ENCODE results near the gene CHD5. TPM values are rescaled to one million over a fixed set of nuclear protein-coding genes. Genes with fewer than 3 reads are reported as not detected.
"Not testable (repeated sequence)": the region's sequence is repeated elsewhere in the genome, so short reads cannot be mapped to it uniquely, and the experiment has no call there.

Gene CHD5
- polyA plus RNA-seq, 3 donors from 2014 or later, result 0.12 TPM; not detected in 2

DNA sequence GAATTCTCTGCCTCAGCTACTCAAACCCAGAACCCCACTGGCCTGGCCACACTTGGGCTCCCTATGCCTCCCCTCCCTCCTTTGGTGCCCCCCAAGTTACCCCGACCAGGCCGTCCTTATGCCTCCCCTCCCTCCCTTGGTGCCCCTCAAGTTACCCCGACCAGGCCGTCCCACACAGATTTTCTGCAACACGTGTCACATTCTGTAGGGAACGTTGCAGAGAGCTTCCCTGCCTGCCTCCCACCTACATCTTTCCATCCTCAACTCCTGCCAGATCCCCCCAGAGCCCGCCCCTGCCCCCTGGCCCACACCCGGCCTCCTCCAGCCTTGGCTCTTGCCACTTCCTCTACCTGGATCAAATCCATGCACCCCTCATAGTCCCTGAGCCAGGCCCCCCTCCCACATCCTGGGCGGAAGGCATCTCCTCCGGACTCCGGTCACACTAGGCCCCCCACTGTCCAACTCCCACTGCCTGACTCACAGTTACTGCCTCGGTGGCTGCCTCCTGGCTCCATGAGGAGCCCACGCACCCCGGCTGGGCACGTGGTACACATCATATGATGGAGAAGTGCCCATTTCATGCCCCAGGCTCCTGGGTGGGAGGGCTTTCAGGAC lies 93.3 kb downstream of the CHD5 start:
- Mint-ChIP-seq H3K4me3 (no peak overlapping the region), H3K4me1 (peaks cover 0 to 1% of the 10 kb centered on the region in 2 donors), H3K27me3 (ENCODE audit: low read depth in 3 of 3) (peaks cover 0 to 3% (median 2%) of the 10 kb centered on the region in 3 donors), H3K9me3 (no peaks in the 10 kb centered on the region), H3K36me3 (peaks cover 4 to 13% (median 5%) of the 10 kb centered on the region in 3 donors), H3K27ac (no peak overlapping the region)
- no peak for DNase-seq

DNA sequence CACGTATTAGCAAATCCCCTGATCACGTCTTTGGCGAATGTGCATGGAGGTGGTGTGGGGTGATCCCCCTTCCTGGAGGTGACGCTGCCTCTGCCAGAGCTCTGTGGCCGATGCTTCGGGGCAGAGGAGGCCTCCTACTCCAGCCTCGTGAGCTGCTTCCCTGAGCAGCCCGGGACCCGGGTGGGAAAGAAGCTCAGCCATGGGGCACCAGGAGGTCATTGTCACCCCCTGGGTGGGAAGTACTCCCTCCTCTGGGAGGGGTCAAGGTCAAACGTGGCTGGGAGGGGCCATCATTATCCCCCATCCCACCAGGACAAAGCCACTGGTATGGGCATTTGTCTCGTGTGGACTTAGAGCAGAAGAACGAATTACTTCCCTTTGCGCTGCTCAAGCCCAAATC lies 93.8 kb downstream of the CHD5 start:
- Mint-ChIP-seq H3K9me3 (no peaks in the 10 kb centered on the region), H3K4me1 (peaks cover 0 to 1% of the 10 kb centered on the region in 2 donors), H3K4me3 (no peak overlapping the region), H3K27ac (no peak overlapping the region), H3K27me3 (ENCODE audit: low read depth in 3 of 3) (peaks cover 0 to 3% (median 2%) of the 10 kb centered on the region in 3 donors), H3K36me3 (peaks cover 4 to 17% (median 5%) of the 10 kb centered on the region in 3 donors)
- DNase-seq, result no peak

DNA sequence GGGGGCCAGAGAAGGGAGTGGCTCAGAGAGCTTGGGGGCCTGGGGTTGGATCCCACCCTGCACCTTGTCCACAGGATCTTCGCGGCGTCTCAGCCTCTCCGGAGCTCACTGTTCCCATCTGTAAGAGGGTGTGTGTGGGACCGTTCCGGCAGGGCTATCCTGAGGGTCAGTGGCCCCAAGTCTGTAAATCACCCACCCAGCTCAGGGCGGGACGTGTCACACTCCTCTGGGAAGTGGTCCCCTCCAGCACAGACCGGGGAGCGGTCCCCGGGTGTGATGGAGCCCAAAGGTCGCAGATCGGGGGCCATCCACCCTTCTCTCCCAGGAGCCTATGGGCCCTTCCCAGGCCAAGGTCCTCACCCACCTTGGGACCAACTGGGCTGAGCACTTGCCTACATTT lies 94.5 kb downstream of the CHD5 start:
- DNase-seq, result no peak
- Mint-ChIP-seq H3K27ac (no peak overlapping the region), H3K36me3 (peaks cover 0 to 16% (median 0%) of the 10 kb centered on the region in 3 donors), H3K4me1 (no peaks in the 10 kb centered on the region), H3K4me3 (no peak overlapping the region), H3K27me3 (ENCODE audit: low read depth in 3 of 3) (peaks cover 0 to 3% (median 2%) of the 10 kb centered on the region in 3 donors), H3K9me3 (no peaks in the 10 kb centered on the region)

DNA sequence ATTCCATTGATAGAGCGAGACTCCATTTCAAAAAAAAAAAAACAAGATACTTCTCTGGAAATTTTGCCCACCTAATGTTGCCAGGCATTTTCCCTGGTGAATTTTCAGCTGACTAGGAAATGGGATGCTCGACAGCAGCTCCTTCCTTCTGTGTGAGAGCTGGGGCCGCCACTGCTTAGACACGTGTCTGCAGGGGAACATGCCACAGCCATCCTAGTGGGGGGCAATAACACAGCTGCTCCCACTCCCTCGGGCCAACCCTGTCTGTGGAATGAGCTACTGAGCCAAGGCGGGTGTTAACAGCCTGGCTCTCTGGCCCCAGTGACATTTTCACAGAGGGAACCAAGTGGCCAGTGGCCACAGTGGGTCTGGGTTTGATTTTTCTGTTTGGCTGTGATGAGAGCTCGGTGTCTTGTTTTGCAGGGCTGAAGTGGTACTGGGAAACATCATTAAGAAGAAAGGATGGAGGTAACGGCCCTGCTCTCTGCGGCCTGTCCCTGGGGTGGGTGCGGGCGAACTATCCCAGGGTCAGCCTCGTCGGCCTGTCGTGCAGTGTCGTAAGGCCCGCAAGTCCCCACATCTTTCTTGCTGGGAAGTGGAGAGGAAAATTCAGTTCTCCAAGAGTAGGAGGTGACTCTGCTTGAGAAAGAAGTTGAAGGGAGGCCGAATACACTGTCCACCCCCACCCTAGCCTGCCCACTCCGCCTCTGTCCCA lies 95.2 kb downstream of the CHD5 start:
- no peaks in the 10 kb centered on the region for H3K9me3 Mint-ChIP-seq
- H3K4me1 Mint-ChIP-seq, result peaks cover 0 to 1% of the 10 kb centered on the region in 2 donors
- H3K36me3 Mint-ChIP-seq, result peaks cover 0 to 15% (median 0%) of the 10 kb centered on the region in 3 donors
- H3K4me3 Mint-ChIP-seq, result no peak overlapping the region
- DNase-seq, result no peak
- no peak overlapping the region for H3K27ac Mint-ChIP-seq
- peaks cover 0 to 3% (median 2%) of the 10 kb centered on the region in 3 donors for H3K27me3 Mint-ChIP-seq (ENCODE audit: low read depth in 3 of 3)

DNA sequence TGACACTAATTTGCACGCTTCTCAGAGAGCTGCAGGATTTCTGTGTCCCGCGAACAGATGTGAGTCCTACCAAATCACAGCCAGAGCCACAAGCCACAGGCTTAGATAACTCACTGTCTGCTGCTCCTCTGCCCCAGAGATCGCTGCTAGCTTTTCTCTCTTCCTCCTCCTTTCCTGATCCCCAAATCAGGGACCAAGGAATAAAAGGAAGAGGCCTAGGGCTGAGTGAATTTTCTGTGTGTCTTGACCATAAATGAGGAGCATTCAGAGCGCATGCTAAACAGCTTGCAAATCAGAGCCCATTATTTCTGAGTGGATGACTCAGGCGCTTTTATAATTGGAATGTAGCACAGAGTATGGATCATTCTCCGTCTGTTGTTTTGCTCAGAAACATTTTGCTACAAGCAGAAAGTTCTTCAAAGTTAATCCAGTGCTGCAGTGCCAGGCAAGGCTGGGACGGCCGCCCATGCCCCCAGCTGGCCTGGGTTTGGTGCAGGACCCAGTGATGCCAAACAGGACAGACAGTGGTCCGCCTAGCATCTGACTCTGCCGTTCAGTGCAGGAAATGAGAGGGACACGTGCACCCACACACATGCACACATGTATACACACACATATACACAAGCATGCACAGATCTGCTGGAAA lies 96.2 kb downstream of the CHD5 start:
- Mint-ChIP-seq H3K9me3 (no peaks in the 10 kb centered on the region), H3K4me3 (no peak overlapping the region), H3K27ac (peak overlapping the region in 2 of 6 donors; percentile 35 to 73), H3K27me3 (ENCODE audit: low read depth in 3 of 3) (peaks cover 0 to 3% (median 2%) of the 10 kb centered on the region in 3 donors), H3K4me1 (peaks cover 0 to 6% of the 10 kb centered on the region in 2 donors), H3K36me3 (peaks cover 6 to 17% (median 6%) of the 10 kb centered on the region in 3 donors)
- DNase-seq, result no peak

DNA sequence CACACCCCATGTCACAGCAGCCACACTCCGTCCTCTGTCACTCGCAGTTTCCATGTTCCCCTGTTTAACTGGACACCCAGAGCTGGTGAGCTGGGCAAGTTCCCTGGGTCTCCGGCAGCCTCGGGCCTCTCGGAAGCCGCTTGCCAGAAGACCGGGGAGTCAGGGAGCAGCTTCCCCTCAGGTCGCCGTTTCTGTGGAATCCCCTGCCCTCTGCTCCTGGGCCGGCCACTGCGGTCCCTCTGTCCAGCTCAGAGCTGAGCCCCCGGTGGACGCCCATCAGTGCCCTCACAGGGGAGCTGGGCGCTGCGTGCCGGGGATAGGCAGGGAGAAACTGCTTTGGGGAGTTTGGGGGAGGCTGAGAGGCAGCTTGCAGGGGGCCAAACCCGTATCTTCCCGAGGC lies 96.7 kb downstream of the CHD5 start:
- no peak for DNase-seq
- H3K4me1 Mint-ChIP-seq, result peaks cover 2 to 6% of the 10 kb centered on the region in 2 donors
- H3K27me3 Mint-ChIP-seq (ENCODE audit: low read depth in 3 of 3), result peaks cover under 1 to 3% (median 2%) of the 10 kb centered on the region in 3 donors
- H3K4me3 Mint-ChIP-seq, result no peak overlapping the region
- no peaks in the 10 kb centered on the region for H3K9me3 Mint-ChIP-seq
- H3K36me3 Mint-ChIP-seq, result peaks cover 6 to 17% (median 6%) of the 10 kb centered on the region in 3 donors
- H3K27ac Mint-ChIP-seq, result no peak overlapping the region

DNA sequence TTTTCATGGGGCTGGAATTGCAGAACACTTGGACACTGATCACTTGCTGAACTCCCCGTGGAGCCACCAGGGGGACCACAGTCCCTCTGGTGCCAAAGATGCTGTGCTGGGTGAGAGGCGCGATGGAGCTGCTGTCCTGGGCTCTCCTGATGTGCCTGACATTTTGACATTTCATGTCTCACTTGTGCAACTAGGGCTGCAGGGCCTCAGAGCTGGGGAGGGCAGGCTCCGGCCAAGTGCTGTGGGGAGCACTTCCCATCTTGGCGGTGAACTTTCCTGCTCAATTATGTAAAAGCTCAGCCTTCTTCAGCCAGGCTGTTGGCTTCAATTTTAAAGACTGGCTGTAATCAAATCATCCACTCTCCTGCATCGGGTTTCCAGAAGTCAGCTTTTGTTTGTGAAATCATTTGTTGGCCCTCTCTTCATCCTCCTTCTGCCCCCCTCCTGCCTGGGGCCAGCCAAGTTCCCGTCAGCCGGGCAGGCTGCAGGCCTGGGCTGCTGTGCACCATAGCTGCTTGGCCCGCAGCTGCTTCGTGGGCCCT lies 97.6 kb downstream of the CHD5 start:
- H3K27ac Mint-ChIP-seq, result no peak overlapping the region
- no peaks in the 10 kb centered on the region for H3K9me3 Mint-ChIP-seq
- peaks cover 2 to 3% (median 2%) of the 10 kb centered on the region in 3 donors for H3K27me3 Mint-ChIP-seq (ENCODE audit: low read depth in 3 of 3)
- H3K36me3 Mint-ChIP-seq, result peaks cover 6 to 17% (median 6%) of the 10 kb centered on the region in 3 donors
- H3K4me1 Mint-ChIP-seq, result peaks cover 6% of the 10 kb centered on the region in 2 donors
- no peak for DNase-seq
- no peak overlapping the region for H3K4me3 Mint-ChIP-seq

DNA sequence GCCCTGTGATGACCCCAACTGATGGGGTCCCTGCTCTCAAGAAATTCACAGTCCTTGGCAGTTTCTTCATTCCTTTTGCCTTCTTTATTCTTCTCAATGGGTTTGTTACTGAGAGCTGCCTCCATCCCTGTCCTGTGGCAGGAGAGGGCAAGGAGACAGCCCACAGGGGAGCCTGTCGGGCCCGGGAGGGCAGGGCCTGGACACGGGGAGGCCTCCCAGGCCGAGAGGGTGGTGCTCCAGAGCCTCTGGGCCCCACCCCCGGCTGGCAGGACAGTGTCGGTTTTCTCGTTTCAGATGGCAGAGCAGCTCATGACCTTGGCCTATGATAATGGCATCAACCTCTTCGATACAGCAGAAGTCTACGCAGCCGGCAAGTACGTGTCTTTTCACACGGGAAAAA lies 98.2 kb downstream of the CHD5 start:
- peaks cover 6 to 8% of the 10 kb centered on the region in 2 donors for H3K4me1 Mint-ChIP-seq
- no peak for DNase-seq
- no peak overlapping the region for H3K27ac Mint-ChIP-seq
- H3K9me3 Mint-ChIP-seq, result no peaks in the 10 kb centered on the region
- peaks cover under 1 to 3% (median 2%) of the 10 kb centered on the region in 3 donors for H3K27me3 Mint-ChIP-seq (ENCODE audit: low read depth in 3 of 3)
- H3K4me3 Mint-ChIP-seq, result no peak overlapping the region
- peaks cover 6 to 17% (median 6%) of the 10 kb centered on the region in 3 donors for H3K36me3 Mint-ChIP-seq

DNA sequence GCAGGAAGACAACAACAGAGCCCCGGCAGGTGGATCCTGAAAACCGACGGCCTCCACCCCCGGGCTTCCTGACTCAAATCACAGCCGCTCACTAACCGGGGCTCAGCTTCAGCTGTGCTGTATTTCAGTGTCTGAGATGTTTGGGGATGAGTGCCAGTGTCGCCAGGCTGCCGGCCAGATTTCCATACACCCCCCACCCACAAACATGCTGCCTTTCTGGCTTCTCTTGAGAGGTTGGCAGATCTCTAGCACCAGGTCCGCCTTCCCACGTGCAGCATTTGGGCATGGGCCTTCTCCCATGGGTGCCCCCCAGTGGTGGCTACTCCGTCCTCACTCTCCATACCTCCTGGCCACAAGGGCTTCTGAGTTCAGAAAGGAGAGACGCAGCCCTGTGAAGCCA lies 99.7 kb downstream of the CHD5 start:
- DNase-seq, result no peak
- H3K27me3 Mint-ChIP-seq (ENCODE audit: low read depth in 3 of 3), result peaks cover 2 to 3% (median 2%) of the 10 kb centered on the region in 3 donors
- peaks cover 9 to 11% of the 10 kb centered on the region in 2 donors for H3K4me1 Mint-ChIP-seq
- H3K9me3 Mint-ChIP-seq, result no peaks in the 10 kb centered on the region
- peaks cover 6 to 21% (median 10%) of the 10 kb centered on the region in 3 donors for H3K36me3 Mint-ChIP-seq
- H3K27ac Mint-ChIP-seq, result no peak overlapping the region
- H3K4me3 Mint-ChIP-seq, result no peak overlapping the region

DNA sequence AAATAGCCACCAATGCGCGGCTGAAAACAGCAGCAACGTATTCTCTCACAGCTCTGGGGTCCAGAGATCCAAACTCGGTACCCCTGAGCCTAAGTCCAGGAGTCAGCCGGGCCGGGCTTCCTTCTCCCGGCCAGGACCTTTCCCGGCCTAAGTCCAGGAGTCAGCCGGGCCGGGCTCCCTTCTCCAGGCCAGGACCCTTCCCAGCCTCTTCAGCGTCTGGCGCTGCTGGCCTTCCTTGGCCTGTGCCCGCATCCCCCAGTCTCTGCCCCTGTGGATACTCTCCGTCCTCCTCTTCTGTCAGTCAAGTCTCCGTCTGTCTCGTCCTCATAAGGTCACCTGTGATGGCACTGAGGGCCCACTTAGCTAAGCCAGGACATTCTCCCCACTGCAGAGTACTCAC lies 102.2 kb downstream of the CHD5 start:
- H3K27me3 Mint-ChIP-seq (ENCODE audit: low read depth in 3 of 3), result peaks cover 2 to 5% (median 2%) of the 10 kb centered on the region in 3 donors
- H3K4me3 Mint-ChIP-seq, result no peak overlapping the region
- peak overlapping the region in 1 of 6 donors; percentile 49 for H3K27ac Mint-ChIP-seq
- H3K9me3 Mint-ChIP-seq, result no peaks in the 10 kb centered on the region
- no peak for DNase-seq
- peaks cover 13 to 24% (median 16%) of the 10 kb centered on the region in 3 donors for H3K36me3 Mint-ChIP-seq
- peaks cover 12 to 17% of the 10 kb centered on the region in 2 donors for H3K4me1 Mint-ChIP-seq

DNA sequence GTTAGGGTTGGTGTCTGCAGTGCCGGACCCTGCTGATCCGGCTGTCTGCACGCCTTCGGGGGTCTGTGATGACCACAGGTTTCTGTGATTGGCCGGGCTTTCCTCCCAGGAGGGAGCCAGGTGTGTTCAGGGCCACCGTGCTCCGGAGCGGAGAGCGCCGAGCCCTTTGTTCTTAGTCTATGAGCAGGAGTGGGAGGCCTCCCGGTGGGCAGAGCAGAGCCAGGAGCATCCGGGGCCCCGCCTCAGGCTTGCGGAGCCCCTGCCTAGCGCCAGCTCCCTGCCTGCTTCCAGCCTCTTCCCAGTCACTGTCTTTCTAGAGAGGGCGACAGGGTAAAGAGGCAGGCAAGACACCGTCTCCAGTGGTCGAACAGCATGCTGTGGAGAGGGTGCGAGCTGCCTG lies 102.6 kb downstream of the CHD5 start:
- Mint-ChIP-seq H3K4me3 (no peak overlapping the region), H3K27ac (no peak overlapping the region), H3K9me3 (no peaks in the 10 kb centered on the region), H3K27me3 (ENCODE audit: low read depth in 3 of 3) (peaks cover 2 to 3% (median 2%) of the 10 kb centered on the region in 3 donors), H3K4me1 (peaks cover 12 to 17% of the 10 kb centered on the region in 2 donors), H3K36me3 (peaks cover 13 to 24% (median 16%) of the 10 kb centered on the region in 3 donors)
- no peak for DNase-seq

DNA sequence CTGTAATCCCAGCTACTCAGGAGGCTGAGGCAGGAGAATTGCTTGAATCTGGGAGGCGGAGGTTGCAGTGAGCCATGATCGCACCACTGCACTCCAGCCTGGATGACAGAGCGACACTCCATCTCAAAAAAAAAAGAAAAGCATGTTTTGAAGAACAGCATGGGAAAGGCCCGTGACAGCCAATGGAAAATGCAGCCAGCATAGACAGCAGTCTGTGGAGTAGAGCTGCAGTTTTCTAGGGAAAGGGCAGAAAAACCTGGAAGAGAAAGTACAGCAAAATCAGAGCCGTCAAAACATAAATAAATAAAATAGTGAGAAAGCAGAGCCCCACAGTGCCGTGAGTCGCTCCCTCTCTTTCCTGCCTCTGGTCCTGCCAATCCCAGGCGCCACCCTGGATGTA lies 103.1 kb downstream of the CHD5 start:
- peaks cover 12 to 17% of the 10 kb centered on the region in 2 donors for H3K4me1 Mint-ChIP-seq
- H3K9me3 Mint-ChIP-seq; DNase-seq; H3K4me3 Mint-ChIP-seq; H3K27me3 Mint-ChIP-seq (ENCODE audit: low read depth in 3 of 3); H3K27ac Mint-ChIP-seq: not testable (repeated sequence)
- peaks cover 13 to 24% (median 16%) of the 10 kb centered on the region in 3 donors for H3K36me3 Mint-ChIP-seq

DNA sequence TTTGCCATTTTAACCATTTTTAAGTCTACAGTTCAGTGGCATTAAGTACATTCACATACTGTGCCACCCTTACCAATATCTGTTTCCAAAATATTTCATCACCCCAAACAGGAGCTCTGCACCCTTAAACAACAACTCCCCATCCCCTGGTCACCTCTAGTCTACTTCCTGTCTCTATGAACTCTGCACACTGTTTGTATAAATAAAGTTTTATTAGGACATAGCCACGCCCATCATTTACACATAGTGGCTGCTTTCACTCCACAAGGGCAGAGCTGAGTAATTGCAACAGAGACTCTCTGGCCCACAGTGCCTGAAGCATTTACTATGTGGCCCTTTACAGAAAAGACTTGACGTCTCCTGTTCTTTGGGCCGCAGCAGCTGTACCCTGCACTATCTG lies 104.4 kb downstream of the CHD5 start:
- DNase-seq, result no peak
- H3K9me3 Mint-ChIP-seq, result no peaks in the 10 kb centered on the region
- H3K27me3 Mint-ChIP-seq (ENCODE audit: low read depth in 3 of 3), result peaks cover 2 to 3% (median 2%) of the 10 kb centered on the region in 3 donors
- H3K27ac Mint-ChIP-seq, result peak overlapping the region in 3 of 6 donors; percentile 18 to 74 (median 35)
- H3K4me3 Mint-ChIP-seq, result no peak overlapping the region
- H3K4me1 Mint-ChIP-seq, result peaks cover 12 to 19% of the 10 kb centered on the region in 2 donors
- H3K36me3 Mint-ChIP-seq, result peaks cover 13 to 16% (median 16%) of the 10 kb centered on the region in 3 donors

All from immature natural killer cell (primary cell).